ENCODE results near the gene SIGLEC9.

Gene SIGLEC9

GRCh38 chr19:51108066-51108804 lies 16.5 kb upstream of the SIGLEC9 start, which contains the start of gene CTU1:
TSS of gene CTU1 (minus strand) at chr19:51108409. CDS start at chr19:51104569, 3,840 bp downstream.
- Histone ChIP-seq H3K27ac (ENCODE audit: low read length) (no peak within 1 kb of the TSS), H3K4me3 (ENCODE audit: low read length) (peak within 1 kb of the TSS; percentile 78), H3K4me1 (ENCODE audit: control insufficient read depth, insufficient read depth, low read length) (peaks cover 1% of the 10 kb centered on the region; the same call in 1 of the 2 replicates), H3K9me3 (ENCODE audit: control insufficient read depth, insufficient read depth, low read length) (no peaks in the 10 kb centered on the region), H3K36me3 (ENCODE audit: control insufficient read depth, insufficient read depth, low read length) (peaks cover 8% of the 10 kb centered on the region; the same call in 1 of the 2 replicates), H3K27me3 (ENCODE audit: control insufficient read depth, insufficient read depth, low read length) (no peaks in the 10 kb centered on the region)
- no CpG with 5 or more reads among the region's 43 CpGs for WGBS (ENCODE audit: insufficient coverage, insufficient read length)
- DNase-seq (ENCODE audit: low read depth, low spot score) = peak; percentile 96

GRCh38 chr19:51108805-51109146 lies 15.9 kb upstream of the SIGLEC9 start:
- Histone ChIP-seq H3K27ac (ENCODE audit: low read length) (no peak overlapping the region), H3K4me1 (ENCODE audit: control insufficient read depth, insufficient read depth, low read length) (peaks cover 1% of the 10 kb centered on the region; the same call in 1 of the 2 replicates), H3K4me3 (ENCODE audit: low read length) (peak overlapping the region; percentile 44; the same call in 1 of the 2 replicates), H3K9me3 (ENCODE audit: control insufficient read depth, insufficient read depth, low read length) (no peaks in the 10 kb centered on the region), H3K36me3 (ENCODE audit: control insufficient read depth, insufficient read depth, low read length) (peaks cover 6% of the 10 kb centered on the region; the same call in 1 of the 2 replicates), H3K27me3 (ENCODE audit: control insufficient read depth, insufficient read depth, low read length) (no peaks in the 10 kb centered on the region)
- DNase-seq (ENCODE audit: low read depth, low spot score) = no peak
- WGBS (ENCODE audit: insufficient coverage, insufficient read length) = no CpG with 5 or more reads among the region's 15 CpGs

- no peaks in the 10 kb centered on the region for H3K9me3 ChIP-seq (ENCODE audit: control insufficient read depth, insufficient read depth, low read length)
- WGBS (ENCODE audit: insufficient coverage, insufficient read length) = no CpG with 5 or more reads among the region's 1 CpG
- no peaks in the 10 kb centered on the region for H3K36me3 ChIP-seq (ENCODE audit: control insufficient read depth, insufficient read depth, low read length)
- DNase-seq (ENCODE audit: low read depth, low spot score) = no peak
- no peak overlapping the region for H3K4me3 ChIP-seq (ENCODE audit: low read length)
- H3K27ac ChIP-seq (ENCODE audit: low read length) = no peak overlapping the region
- H3K4me1 ChIP-seq (ENCODE audit: control insufficient read depth, insufficient read depth, low read length) = peaks cover 1% of the 10 kb centered on the region; the same call in 1 of the 2 replicates
- no peaks in the 10 kb centered on the region for H3K27me3 ChIP-seq (ENCODE audit: control insufficient read depth, insufficient read depth, low read length)
Measured at GRCh38 chr19:51110666-51110971, 14.1 kb upstream of the SIGLEC9 start.

DNA sequence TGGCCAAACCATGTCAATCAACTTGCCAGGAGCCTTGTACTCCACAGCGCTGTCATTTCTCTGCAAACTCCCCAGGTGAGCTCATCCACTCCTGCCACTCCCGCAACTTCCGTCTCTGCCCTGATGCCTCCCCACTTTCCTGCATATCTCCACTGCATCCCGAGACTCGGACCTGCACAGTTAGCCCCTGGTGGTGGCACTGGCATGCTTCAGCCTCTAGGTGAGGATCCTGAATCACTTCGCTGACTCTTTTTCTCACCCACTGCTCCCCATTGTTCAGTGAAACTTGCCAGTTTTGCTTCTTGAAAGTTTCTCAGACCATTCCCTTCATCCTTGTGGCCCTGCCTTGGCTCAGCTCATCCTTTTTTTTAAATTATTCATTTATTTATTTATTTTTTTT lies 13.1 kb upstream of the SIGLEC9 start:
- no CpG with 5 or more reads among the region's 6 CpGs for WGBS (ENCODE audit: insufficient coverage, insufficient read length)
- H3K9me3 ChIP-seq (ENCODE audit: control insufficient read depth, insufficient read depth, low read length) = no peaks in the 10 kb centered on the region
- H3K27me3 ChIP-seq (ENCODE audit: control insufficient read depth, insufficient read depth, low read length) = no peaks in the 10 kb centered on the region
- H3K27ac ChIP-seq (ENCODE audit: low read length) = no peak overlapping the region
- no peaks in the 10 kb centered on the region for H3K36me3 ChIP-seq (ENCODE audit: control insufficient read depth, insufficient read depth, low read length)
- no peak for DNase-seq (ENCODE audit: low read depth, low spot score)
- no peak overlapping the region for H3K4me3 ChIP-seq (ENCODE audit: low read length)
- H3K4me1 ChIP-seq (ENCODE audit: control insufficient read depth, insufficient read depth, low read length) = peaks cover 1% of the 10 kb centered on the region; the same call in 1 of the 2 replicates

DNA sequence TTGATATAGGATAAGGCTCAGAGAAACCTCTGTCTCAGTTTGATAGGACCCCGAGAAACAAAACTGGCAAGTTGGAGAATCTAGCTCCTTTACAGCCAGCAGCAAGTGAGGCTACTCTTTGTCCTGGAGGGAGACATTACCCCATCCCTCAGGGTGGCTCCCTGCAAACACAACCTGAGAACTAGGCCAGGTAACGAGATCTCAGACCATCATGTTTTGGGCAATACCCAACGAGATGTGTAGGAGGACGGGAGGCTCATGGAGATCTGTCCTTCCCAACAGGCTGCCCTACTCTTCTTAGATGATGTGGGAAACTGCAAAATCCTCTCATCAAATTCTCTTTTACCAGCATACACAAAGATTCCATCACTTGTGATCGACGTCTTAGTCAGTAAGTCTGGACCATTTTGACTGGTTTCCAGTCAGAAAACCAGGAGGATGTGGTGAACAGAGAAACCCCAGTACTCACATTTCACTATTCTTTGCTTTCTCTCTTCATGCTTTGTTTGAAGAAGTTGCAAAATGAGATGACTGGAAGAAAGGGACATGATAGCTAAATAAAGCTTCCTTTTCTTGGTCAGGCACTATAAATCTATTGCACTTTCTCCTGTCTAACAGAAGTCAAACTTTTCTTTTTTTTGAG lies 10.5 kb upstream of the SIGLEC9 start:
- no peak for DNase-seq (ENCODE audit: low read depth, low spot score)
- H3K4me1 ChIP-seq (ENCODE audit: control insufficient read depth, insufficient read depth, low read length) = no peaks in the 10 kb centered on the region
- no CpG with 5 or more reads among the region's 6 CpGs for WGBS (ENCODE audit: insufficient coverage, insufficient read length)
- no peak overlapping the region for H3K4me3 ChIP-seq (ENCODE audit: low read length)
- no peaks in the 10 kb centered on the region for H3K27me3 ChIP-seq (ENCODE audit: control insufficient read depth, insufficient read depth, low read length)
- no peaks in the 10 kb centered on the region for H3K36me3 ChIP-seq (ENCODE audit: control insufficient read depth, insufficient read depth, low read length)
- no peak overlapping the region for H3K27ac ChIP-seq (ENCODE audit: low read length)
- no peaks in the 10 kb centered on the region for H3K9me3 ChIP-seq (ENCODE audit: control insufficient read depth, insufficient read depth, low read length)

DNA sequence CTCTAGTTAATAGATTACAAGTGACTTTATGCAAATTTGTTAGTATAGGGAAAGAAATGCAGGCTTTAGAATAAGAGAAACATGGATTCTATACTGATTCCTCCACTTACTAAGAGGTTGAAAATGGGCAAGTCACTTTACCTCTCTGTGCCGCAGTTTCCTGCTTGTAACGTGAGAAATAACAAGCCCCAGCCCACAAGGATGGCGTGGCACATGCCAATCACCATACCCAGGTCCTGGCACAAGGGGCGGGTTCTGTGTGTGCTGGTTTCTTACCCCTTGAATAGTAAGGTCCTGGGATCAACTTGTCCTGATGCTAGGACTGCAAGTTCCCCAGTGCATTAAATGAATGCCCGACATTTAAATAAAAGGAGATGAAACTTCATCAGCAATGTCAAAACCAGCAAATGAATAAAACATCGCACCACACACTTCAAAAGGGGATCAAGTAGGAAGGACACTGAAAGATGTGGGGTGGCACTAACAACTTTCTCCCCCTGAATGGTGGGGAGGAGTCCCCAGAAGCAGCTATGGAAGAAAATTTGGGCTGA lies 7.9 kb upstream of the SIGLEC9 start:
- Histone ChIP-seq H3K9me3 (ENCODE audit: control insufficient read depth, insufficient read depth, low read length) (no peaks in the 10 kb centered on the region), H3K27me3 (ENCODE audit: control insufficient read depth, insufficient read depth, low read length) (no peaks in the 10 kb centered on the region), H3K4me3 (ENCODE audit: low read length) (no peak overlapping the region), H3K4me1 (ENCODE audit: control insufficient read depth, insufficient read depth, low read length) (no peaks in the 10 kb centered on the region), H3K36me3 (ENCODE audit: control insufficient read depth, insufficient read depth, low read length) (no peaks in the 10 kb centered on the region), H3K27ac (ENCODE audit: low read length) (no peak overlapping the region)
- no peak for DNase-seq (ENCODE audit: low read depth, low spot score)
- WGBS (ENCODE audit: insufficient coverage, insufficient read length) = no CpG with 5 or more reads among the region's 6 CpGs

DNA sequence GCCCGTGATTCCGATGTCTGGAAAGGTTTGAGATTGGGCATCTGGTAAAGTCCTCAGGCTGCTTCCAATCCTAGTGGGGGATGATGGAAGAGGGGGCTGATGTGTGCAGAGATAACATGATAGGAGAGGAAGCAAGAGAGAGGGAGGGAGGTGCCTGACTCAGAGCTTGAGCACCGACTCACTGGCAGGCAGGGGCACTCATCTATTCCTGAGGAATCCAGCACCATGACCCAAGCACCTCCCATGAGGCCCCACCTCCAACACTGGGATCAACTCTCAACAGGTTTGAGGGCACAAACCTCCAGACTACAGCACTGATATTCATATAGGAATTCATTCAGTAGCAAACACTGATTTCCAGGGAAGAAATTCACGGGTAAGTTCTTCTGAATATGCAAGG lies 5.6 kb upstream of the SIGLEC9 start:
- no CpG with 5 or more reads among the region's 4 CpGs for WGBS (ENCODE audit: insufficient coverage, insufficient read length)
- Histone ChIP-seq H3K27me3 (ENCODE audit: control insufficient read depth, insufficient read depth, low read length) (no peaks in the 10 kb centered on the region), H3K4me1 (ENCODE audit: control insufficient read depth, insufficient read depth, low read length) (no peaks in the 10 kb centered on the region), H3K36me3 (ENCODE audit: control insufficient read depth, insufficient read depth, low read length) (no peaks in the 10 kb centered on the region), H3K4me3 (ENCODE audit: low read length) (no peak overlapping the region), H3K9me3 (ENCODE audit: control insufficient read depth, insufficient read depth, low read length) (no peaks in the 10 kb centered on the region), H3K27ac (ENCODE audit: low read length) (no peak overlapping the region)
- no peak for DNase-seq (ENCODE audit: low read depth, low spot score)

DNA sequence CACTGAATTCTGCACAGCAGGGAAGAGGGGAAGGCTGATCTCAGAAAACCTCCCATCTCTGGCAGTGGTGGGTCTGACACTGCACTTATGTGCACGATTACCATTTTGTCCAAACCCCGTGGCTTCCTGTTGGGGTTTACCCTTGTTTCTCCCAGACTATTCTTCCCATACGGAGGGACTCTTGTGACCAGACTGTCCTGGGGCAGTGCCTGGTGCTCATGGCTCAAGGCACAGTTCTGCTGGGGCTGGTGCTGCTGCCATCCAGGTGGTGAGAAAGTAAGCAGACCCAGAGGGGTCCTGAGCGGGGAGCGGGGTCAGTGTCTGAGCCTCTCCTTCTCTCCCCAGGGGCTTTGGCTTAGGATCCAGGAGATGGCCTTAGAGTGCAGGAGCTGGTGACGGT lies 5.1 kb upstream of the SIGLEC9 start:
- Histone ChIP-seq H3K9me3 (ENCODE audit: control insufficient read depth, insufficient read depth, low read length) (no peaks in the 10 kb centered on the region), H3K27me3 (ENCODE audit: control insufficient read depth, insufficient read depth, low read length) (no peaks in the 10 kb centered on the region), H3K36me3 (ENCODE audit: control insufficient read depth, insufficient read depth, low read length) (no peaks in the 10 kb centered on the region), H3K27ac (ENCODE audit: low read length) (no peak overlapping the region), H3K4me1 (ENCODE audit: control insufficient read depth, insufficient read depth, low read length) (no peaks in the 10 kb centered on the region), H3K4me3 (ENCODE audit: low read length) (no peak overlapping the region)
- no CpG with 5 or more reads among the region's 6 CpGs for WGBS (ENCODE audit: insufficient coverage, insufficient read length)
- DNase-seq (ENCODE audit: low read depth, low spot score) = no peak

GRCh38 chr19:51120160-51120559 lies 4.5 kb upstream of the SIGLEC9 start:
- no peak for DNase-seq (ENCODE audit: low read depth, low spot score)
- no peaks in the 10 kb centered on the region for H3K27me3 ChIP-seq (ENCODE audit: control insufficient read depth, insufficient read depth, low read length)
- H3K4me1 ChIP-seq (ENCODE audit: control insufficient read depth, insufficient read depth, low read length) = no peaks in the 10 kb centered on the region
- no peak overlapping the region for H3K27ac ChIP-seq (ENCODE audit: low read length)
- H3K4me3 ChIP-seq (ENCODE audit: low read length) = no peak overlapping the region
- no CpG with 5 or more reads among the region's 6 CpGs for WGBS (ENCODE audit: insufficient coverage, insufficient read length)
- H3K9me3 ChIP-seq (ENCODE audit: control insufficient read depth, insufficient read depth, low read length) = no peaks in the 10 kb centered on the region
- no peaks in the 10 kb centered on the region for H3K36me3 ChIP-seq (ENCODE audit: control insufficient read depth, insufficient read depth, low read length)

GRCh38 chr19:51121257-51121656 lies 3.4 kb upstream of the SIGLEC9 start:
- no CpG with 5 or more reads among the region's 8 CpGs for WGBS (ENCODE audit: insufficient coverage, insufficient read length)
- Histone ChIP-seq H3K4me1 (ENCODE audit: control insufficient read depth, insufficient read depth, low read length) (no peaks in the 10 kb centered on the region), H3K36me3 (ENCODE audit: control insufficient read depth, insufficient read depth, low read length) (no peaks in the 10 kb centered on the region), H3K9me3 (ENCODE audit: control insufficient read depth, insufficient read depth, low read length) (no peaks in the 10 kb centered on the region), H3K27me3 (ENCODE audit: control insufficient read depth, insufficient read depth, low read length) (no peaks in the 10 kb centered on the region), H3K27ac (ENCODE audit: low read length) (no peak overlapping the region), H3K4me3 (ENCODE audit: low read length) (no peak overlapping the region)
- DNase-seq (ENCODE audit: low read depth, low spot score) = no peak

Data from iPS DF 6.9 (cell line).